Upper lobe of left lung (tissue), 4 donors: ENCODE results near the gene GLRX2.

ENCODE experiments used
- CTCF ChIP-seq, 6 experiments: fragments of 450-650 bp in 4 of 6; fragments of 200-600 bp in 2 of 6; sonication (generic) in 2 of 6; IDR thresholded peaks; one replicate each; pipeline ENCODE4 v1.5.1; 2016 to 2019; ENCODE audit warnings: antibody characterized with exemption in 6 of 6
- EP300 ChIP-seq, 4 donors: sonication (generic); formaldehyde crosslinking; IDR thresholded peaks; one replicate each; pipeline ENCODE4 v1.5.1; 2017; ENCODE audit warnings: antibody characterized with exemption in 4 of 4, control low read depth in 2 of 4

GRCh38 chr1:193108471-193108870 is 3.3 kb upstream of the GLRX2 start:
- TF ChIP-seq EP300 (IDR thresholded peaks at IDR 0.05) (no peak), CTCF (IDR thresholded peaks at IDR 0.05) (no peak)
